Erythroblast (primary cell): Measurements from ENCODE around the gene GLIS2.

ENCODE experiments used
- DNase-seq, 2 experiments: peaks; one replicate each; lab custom pipeline; 2025; lab: John Stamatoyannopoulos, UW
- GATA1 ChIP-seq: IDR thresholded peaks from 2 replicates; pipeline ENCODE4 v1.6.1; 2011; ENCODE audit warnings: low read depth, mild to moderate bottlenecking, control low read depth, low read length, moderate library complexity
- POLR2A ChIP-seq: IDR thresholded peaks from 2 replicates; pipeline ENCODE4 v1.6.1; 2011; ENCODE audit warnings: mild to moderate bottlenecking, low read length

The GLIS2 gene

DNA sequence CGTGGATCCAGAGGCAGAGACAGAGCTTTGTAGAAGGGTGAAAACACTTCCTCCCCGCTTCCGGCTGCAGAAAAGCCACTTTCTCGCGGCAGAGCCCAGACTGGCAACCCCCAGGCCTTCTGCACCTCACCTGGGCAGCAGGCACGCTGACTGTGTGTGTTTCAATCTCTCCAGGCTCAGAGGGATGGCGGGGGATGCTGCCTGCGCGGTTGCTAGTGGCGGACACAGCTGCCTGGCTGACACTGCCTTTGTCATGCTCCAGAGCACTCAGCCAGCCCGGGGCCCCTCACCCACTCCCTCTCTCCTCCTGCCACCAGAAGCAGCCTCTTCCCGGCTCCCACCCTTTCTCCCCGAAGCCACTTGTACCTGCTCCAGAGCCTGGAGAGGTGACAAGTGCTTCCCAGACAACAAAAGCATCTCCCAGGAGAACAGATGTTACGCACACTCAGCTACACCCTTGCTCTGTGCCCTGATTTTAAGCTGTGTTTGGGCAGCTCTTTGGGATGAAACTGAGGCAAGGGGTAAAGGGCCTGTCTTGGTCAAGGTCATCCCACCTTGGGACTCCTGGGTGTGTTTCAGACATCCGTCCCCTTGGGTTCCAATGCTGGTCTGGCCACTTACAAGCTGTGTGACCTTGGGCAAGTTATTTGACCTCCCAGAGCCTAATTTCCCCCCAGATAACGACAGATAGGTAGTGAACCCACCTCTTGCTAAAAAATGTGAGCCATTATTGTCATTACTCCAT lies 9.2 kb upstream of the GLIS2 start:
- DNase-seq, result no peak
- TF ChIP-seq POLR2A (no peak), GATA1 (no peak)

DNA sequence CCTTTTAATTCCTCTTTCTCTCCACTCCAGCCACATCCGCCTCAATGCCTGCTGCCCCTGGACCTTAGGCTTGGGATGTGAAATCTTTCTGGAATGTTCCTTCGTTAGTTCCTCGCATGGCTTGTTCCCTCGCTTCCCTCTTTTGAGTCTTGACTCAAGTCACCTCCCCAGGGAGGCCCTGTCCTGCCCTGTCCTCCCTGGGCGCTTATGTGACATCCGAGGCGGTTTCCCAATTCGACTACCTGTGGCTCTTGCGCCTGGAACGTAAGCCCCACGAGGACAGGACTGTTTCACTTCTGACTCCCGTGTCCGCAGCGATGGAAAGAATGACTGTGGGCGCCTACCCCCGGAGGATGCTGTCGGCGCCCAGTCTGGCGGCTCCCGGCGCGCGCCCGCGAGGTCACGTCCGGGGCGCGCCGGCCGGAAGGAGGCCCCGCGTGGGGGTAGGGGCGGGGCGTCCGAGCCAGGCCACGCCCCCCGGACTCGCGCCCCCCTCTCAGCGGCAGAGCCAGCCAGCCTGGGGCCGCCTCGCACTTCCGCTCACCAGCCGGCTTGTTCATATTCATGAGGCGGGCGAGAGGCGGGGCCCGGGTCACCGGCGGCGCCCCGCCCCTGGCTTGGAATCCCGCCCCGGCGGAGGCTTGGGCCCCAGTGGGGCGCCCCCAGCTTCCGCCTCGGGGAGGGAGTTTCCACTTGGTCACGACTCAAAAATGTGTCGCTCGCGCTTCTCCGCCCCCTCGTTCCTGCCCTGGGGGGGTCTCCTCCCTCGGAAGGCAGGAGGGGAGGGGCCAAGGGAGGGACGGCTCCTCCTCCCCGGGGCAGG lies 8.4 kb upstream of the GLIS2 start:
- DNase-seq, result peak; percentile 96 to 97
- no peak for TF ChIP-seq GATA1
- TF ChIP-seq POLR2A, result peak; percentile 78

DNA sequence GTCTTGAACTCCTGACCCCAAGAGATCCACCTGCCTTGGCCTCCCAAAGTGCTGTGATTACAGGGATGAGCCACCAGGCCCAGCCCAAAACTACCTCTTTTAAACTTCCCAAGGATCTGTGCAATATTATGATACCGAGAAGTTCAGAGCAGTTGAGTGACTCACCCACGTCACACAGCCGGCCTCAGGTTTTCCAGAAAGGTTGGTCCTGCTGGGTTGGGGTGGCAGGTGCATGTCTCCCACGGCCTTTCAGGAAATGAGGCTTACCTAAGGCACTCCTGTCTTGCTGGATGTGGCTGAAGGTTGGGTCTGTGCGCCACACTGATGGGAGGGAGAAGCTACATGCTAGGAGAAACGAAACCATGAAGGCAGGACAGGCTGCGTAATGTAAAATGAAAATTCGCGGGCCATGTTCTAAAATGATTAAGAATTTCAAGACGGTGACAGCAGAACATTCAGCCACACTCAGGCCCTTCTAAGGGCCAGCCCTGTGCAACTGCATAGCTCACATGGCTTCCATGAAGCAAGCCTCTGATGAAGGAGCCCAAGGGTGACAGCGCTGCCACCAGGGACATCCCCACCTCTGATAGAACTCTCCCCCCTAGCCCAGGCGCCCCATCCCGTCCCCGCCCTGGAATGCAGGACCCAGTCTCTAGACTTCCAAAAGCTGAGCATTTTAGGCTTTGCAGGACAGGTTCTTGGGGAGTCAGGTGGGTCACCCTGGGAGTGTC lies 6.6 kb upstream of the GLIS2 start:
- DNase-seq, result no peak
- no peak for TF ChIP-seq GATA1
- TF ChIP-seq POLR2A, result no peak

GRCh38 chr16:4309833-4310266 lies 6.0 kb upstream of the GLIS2 start:
- peak; percentile 69 to 70 for DNase-seq
- no peak for TF ChIP-seq POLR2A
- TF ChIP-seq GATA1, result no peak

GRCh38 chr16:4313563-4314531 lies 2.0 kb upstream of the GLIS2 start:
- DNase-seq, result peak; percentile 68 to 73
- no peak for TF ChIP-seq GATA1
- TF ChIP-seq POLR2A, result no peak

- DNase-seq, result peak; percentile 23 to 39
- TF ChIP-seq GATA1, result no peak
- no peak for TF ChIP-seq POLR2A
These were observed 1.2 kb upstream of the GLIS2 start for GRCh38 chr16:4314532-4315185.

DNA sequence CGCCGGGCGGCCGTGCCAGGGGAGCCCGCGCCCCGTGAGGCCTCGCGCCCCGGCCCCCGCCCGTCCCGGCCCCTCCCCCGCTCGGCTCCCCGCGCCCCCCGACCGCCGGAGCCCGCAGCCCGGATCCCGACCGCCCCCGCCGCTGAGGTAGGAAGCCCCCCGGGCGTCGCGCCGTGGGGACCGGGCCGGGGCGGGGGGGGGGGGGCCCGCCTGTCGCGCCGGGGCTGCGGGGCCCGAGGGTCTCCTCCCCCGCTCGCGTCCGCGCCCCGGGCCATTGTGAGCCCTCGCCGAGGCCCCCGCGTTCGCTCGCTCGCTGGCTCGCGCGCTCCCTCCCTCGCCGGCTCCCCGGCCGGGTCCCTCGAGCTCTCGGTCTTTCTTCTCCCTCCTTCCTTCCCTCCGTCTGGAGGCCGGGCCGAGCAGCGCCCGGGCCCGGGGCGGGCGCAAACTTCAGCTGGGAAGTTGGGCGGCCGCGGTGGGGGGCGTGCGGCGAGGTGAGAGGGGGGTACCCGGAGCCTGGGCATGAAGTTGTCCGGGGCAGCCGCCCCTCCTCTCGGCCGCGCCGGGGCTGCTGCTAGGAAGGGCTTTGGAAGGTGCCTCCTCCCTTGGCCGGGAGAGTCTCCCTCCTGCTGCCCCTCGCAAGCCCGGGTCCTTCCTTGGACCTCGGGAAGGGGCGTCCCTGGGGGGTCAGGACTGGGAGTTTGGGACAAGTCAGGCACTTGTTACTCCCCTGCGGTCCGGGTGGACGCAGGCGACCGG lies 419 bp downstream of the GLIS2 start:
- DNase-seq, result no peak
- TF ChIP-seq POLR2A, result no peak
- TF ChIP-seq GATA1, result no peak

DNA sequence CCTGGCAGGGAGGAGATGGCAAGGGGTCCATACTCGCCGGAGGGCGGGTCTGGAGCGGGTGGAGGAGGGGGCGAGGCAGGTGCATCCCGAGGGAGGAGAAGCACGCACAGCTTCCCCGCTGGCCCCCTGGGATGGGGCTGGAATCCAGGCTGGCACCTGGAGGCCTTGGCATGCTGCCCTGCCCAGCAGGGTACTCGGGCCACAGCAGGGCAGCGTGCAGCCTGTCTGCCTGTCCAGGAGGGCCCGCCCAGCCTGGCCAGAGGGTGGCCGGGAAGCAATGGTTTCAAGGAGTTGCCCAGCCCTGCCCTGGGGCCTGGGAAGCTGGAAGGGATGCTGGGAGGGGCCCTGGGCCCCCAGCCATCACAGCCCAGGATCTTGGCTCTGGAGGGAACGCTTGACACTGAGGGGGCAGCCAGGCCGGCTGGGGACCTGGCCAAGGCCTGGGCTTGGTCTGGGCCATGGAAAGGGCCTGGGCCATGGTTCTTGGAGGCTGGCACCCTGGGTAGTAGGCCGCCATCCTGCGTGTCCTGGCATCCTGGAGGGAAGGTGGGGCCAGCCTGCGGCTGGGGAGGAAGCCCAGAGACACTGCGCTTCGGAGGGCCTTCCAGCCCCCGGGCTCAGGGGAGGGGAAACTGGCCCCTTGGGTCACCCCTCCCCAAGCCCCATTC lies 1.1 kb downstream of the GLIS2 start:
- no peak for DNase-seq
- no peak for TF ChIP-seq POLR2A
- TF ChIP-seq GATA1, result no peak

GRCh38 chr16:4317532-4318450 lies 1.9 kb downstream of the GLIS2 start:
- no peak for TF ChIP-seq GATA1
- no peak for TF ChIP-seq POLR2A
- DNase-seq, result no peak

DNA sequence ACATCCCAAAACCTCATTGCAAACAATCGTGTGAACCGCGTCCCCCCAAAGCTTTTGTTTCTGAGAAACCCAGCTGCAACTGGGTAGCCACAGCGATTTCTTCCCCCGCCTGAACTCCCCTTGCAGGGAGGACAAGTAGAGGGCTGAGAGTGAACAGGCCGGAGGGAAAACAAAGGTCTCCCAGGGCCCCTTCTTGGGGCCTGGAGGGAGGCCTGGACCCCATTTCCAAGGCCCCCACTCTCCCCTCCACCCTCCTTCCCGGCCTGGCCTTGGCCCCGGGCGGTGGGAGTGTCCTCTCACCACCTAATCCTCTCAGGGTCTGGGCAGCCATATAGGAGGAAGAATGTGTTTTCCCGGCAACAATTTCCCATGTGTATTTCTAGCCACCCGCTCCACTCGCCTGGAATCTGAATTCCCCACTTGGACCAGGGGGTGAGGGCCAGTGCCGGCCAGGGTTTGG lies 2.6 kb downstream of the GLIS2 start:
- DNase-seq, result no peak
- TF ChIP-seq GATA1 (no peak), POLR2A (no peak)
